Parathyroid adenoma (tissue), 2 donors: ENCODE measurements around the gene ZFYVE16.
"Not testable (repeated sequence)": the region's sequence is repeated elsewhere in the genome, so short reads cannot be mapped to it uniquely, and the experiment has no call there.

ENCODE experiments used
- H2AFZ ChIP-seq: fragments of 300-600 bp; sonication (generic); one replicate; pipeline ENCODE4 v1.7.0; 2017; ENCODE audit warnings: antibody characterized with exemption, mild to moderate bottlenecking
- H3K27ac ChIP-seq: fragments of 300-600 bp; sonication (generic); one replicate; pipeline ENCODE4 v1.7.0; 2017
- H3K27me3 ChIP-seq: fragments of 300-600 bp; sonication (generic); one replicate; pipeline ENCODE4 v1.7.0; 2017; ENCODE audit warnings: low read length; ENCODE audit not compliant: control insufficient read depth, insufficient read depth
- H3K36me3 ChIP-seq: fragments of 300-600 bp; sonication (generic); one replicate; pipeline ENCODE4 v1.7.0; 2017; ENCODE audit warnings: low read length; ENCODE audit not compliant: control insufficient read depth, insufficient read depth
- H3K4me1 ChIP-seq: fragments of 300-600 bp; sonication (generic); one replicate; pipeline ENCODE4 v1.7.0; 2017; ENCODE audit warnings: control low read depth
- H3K4me2 ChIP-seq: fragments of 300-600 bp; sonication (generic); one replicate; pipeline ENCODE4 v1.7.0; 2017; ENCODE audit warnings: low read length
- H3K4me3 ChIP-seq: fragments of 300-600 bp; sonication (generic); one replicate; pipeline ENCODE4 v1.7.0; 2017; ENCODE audit warnings: low read depth, low read length
- H3K79me2 ChIP-seq: fragments of 300-600 bp; sonication (generic); one replicate; pipeline ENCODE4 v1.7.0; 2017; ENCODE audit warnings: control low read depth
- H3K9ac ChIP-seq: fragments of 300-600 bp; sonication (generic); one replicate; pipeline ENCODE4 v1.7.0; 2017; ENCODE audit warnings: mild to moderate bottlenecking
- H3K9me3 ChIP-seq: fragments of 300-600 bp; sonication (generic); one replicate; pipeline ENCODE4 v1.7.0; 2017; ENCODE audit warnings: low read length; ENCODE audit not compliant: control insufficient read depth
- CTCF ChIP-seq: fragments of 300-600 bp; sonication (generic); IDR thresholded peaks from one replicate; pipeline ENCODE4 v1.7.0; 2017; ENCODE audit warnings: antibody characterized with exemption, mild to moderate bottlenecking
- donor health status: primary hyperparathyroidism.

The ZFYVE16 gene

GRCh38 chr5:80453366-80453765, 45.5 kb downstream of the ZFYVE16 start:
- Histone ChIP-seq H3K27ac (no peak overlapping the region), H3K4me2 (no peak overlapping the region), H3K36me3 (no peaks in the 10 kb centered on the region), H3K9ac (no peak overlapping the region), H2AFZ (no peak overlapping the region), H3K27me3 (no peaks in the 10 kb centered on the region), H3K79me2 (no peaks in the 10 kb centered on the region), H3K9me3 (no peaks in the 10 kb centered on the region), H3K4me1 (no peaks in the 10 kb centered on the region), H3K4me3 (no peak overlapping the region)
- no peak for TF ChIP-seq CTCF

- H3K27me3 ChIP-seq = no peaks in the 10 kb centered on the region
- H3K9me3 ChIP-seq = no peaks in the 10 kb centered on the region
- H3K36me3 ChIP-seq = no peaks in the 10 kb centered on the region
- no peak for TF ChIP-seq CTCF
- no peak overlapping the region for H3K4me2 ChIP-seq
- H2AFZ ChIP-seq = no peak overlapping the region
- no peak overlapping the region for H3K27ac ChIP-seq
- H3K79me2 ChIP-seq = no peaks in the 10 kb centered on the region
- no peak overlapping the region for H3K9ac ChIP-seq
- H3K4me3 ChIP-seq = no peak overlapping the region
- H3K4me1 ChIP-seq = no peaks in the 10 kb centered on the region
Measured at GRCh38 chr5:80463269-80463668, 55.4 kb downstream of the ZFYVE16 start.

- no peaks in the 10 kb centered on the region for H3K27me3 ChIP-seq
- H3K27ac ChIP-seq = no peak overlapping the region
- no peak overlapping the region for H3K4me2 ChIP-seq
- H2AFZ ChIP-seq = no peak overlapping the region
- no peaks in the 10 kb centered on the region for H3K9me3 ChIP-seq
- H3K4me1 ChIP-seq = no peaks in the 10 kb centered on the region
- no peak overlapping the region for H3K4me3 ChIP-seq
- H3K36me3 ChIP-seq = peaks cover 2% of the 10 kb centered on the region
- H3K9ac ChIP-seq = no peak overlapping the region
- TF ChIP-seq CTCF = no peak
- H3K79me2 ChIP-seq = peaks cover 3% of the 10 kb centered on the region
Measured at GRCh38 chr5:80466669-80467485, 59.0 kb downstream of the ZFYVE16 start.

- Histone ChIP-seq H2AFZ (no peak overlapping the region), H3K4me1 (no peaks in the 10 kb centered on the region), H3K27me3 (no peaks in the 10 kb centered on the region), H3K36me3 (peaks cover 2% of the 10 kb centered on the region), H3K9me3 (no peaks in the 10 kb centered on the region), H3K9ac (no peak overlapping the region), H3K4me2 (no peak overlapping the region), H3K79me2 (peaks cover 3% of the 10 kb centered on the region), H3K27ac (no peak overlapping the region), H3K4me3 (no peak overlapping the region)
- TF ChIP-seq CTCF = no peak
Measured at GRCh38 chr5:80468131-80468530, 60.3 kb downstream of the ZFYVE16 start.

- not testable (repeated sequence) for H3K4me3 ChIP-seq, H3K36me3 ChIP-seq
Measured at GRCh38 chr5:80470631-80471030, 62.8 kb downstream of the ZFYVE16 start.

More at GRCh38 chr5:80470631-80471030, 62.8 kb downstream of the ZFYVE16 start:
- not testable (repeated sequence) for H3K9me3 ChIP-seq, H3K4me2 ChIP-seq, H3K9ac ChIP-seq, H3K79me2 ChIP-seq, H3K27me3 ChIP-seq, H3K4me1 ChIP-seq, H3K27ac ChIP-seq, H2AFZ ChIP-seq
